MM.1S (cell line): ENCODE results near the gene UNC5C.

Source experiments
- DNase-seq: peaks from one replicate; pipeline ENCODE4 v3.0.0-alpha.2; 2015
- H2AFZ ChIP-seq: fragments of 300-600 bp; sonication (generic); 2 replicates; pipeline ENCODE4 v1.6.0; 2016; ENCODE audit warnings: antibody characterized with exemption, low read length
- H3F3A ChIP-seq: fragments of 300-600 bp; sonication (generic); 2 replicates; pipeline ENCODE4 v1.6.1; 2016; ENCODE audit warnings: mild to moderate bottlenecking, antibody characterized with exemption, low read length, moderate library complexity, mixed read lengths; ENCODE audit not compliant: insufficient read depth
- H3K27ac ChIP-seq: fragments of 300-600 bp; sonication (generic); 2 replicates; pipeline ENCODE4 v1.5.1; 2016; ENCODE audit warnings: mild to moderate bottlenecking, low read length
- H3K27me3 ChIP-seq: fragments of 300-600 bp; sonication (generic); replicated peaks from 2 replicates; pipeline ENCODE4 v1.6.0; 2016; ENCODE audit warnings: low read length; ENCODE audit not compliant: insufficient read depth
- H3K36me3 ChIP-seq: fragments of 300-600 bp; sonication (generic); replicated peaks from 2 replicates; pipeline ENCODE4 v1.6.1; 2016; ENCODE audit warnings: mild to moderate bottlenecking, low read length, mixed read lengths; ENCODE audit not compliant: insufficient read depth
- H3K4me1 ChIP-seq: fragments of 300-600 bp; sonication (generic); 2 replicates; pipeline ENCODE4 v1.6.1; 2016; ENCODE audit warnings: low read length, mixed read lengths
- H3K4me2 ChIP-seq: fragments of 300-600 bp; sonication (generic); 2 replicates; pipeline ENCODE4 v1.6.0; 2016; ENCODE audit warnings: low read depth, low read length
- H3K4me3 ChIP-seq: fragments of 300-600 bp; sonication (generic); 2 replicates; pipeline ENCODE4 v1.5.1; 2016; ENCODE audit warnings: low read length, mixed read lengths
- H3K79me2 ChIP-seq: fragments of 300-600 bp; sonication (generic); 2 replicates; pipeline ENCODE4 v1.6.1; 2016; ENCODE audit warnings: mixed run types, low read length, mixed read lengths
- H3K9ac ChIP-seq: fragments of 300-600 bp; sonication (generic); 2 replicates; pipeline ENCODE4 v1.6.1; 2016; ENCODE audit warnings: low read length, mixed read lengths
- H3K9me2 ChIP-seq: fragments of 300-600 bp; sonication (generic); replicated peaks from 2 replicates; pipeline ENCODE4 v1.6.1; 2016; ENCODE audit warnings: mild to moderate bottlenecking, low read length, mixed read lengths; ENCODE audit not compliant: insufficient read depth
- H3K9me3 ChIP-seq: fragments of 300-600 bp; sonication (generic); replicated peaks from 2 replicates; pipeline ENCODE4 v1.6.1; 2016; ENCODE audit warnings: mild to moderate bottlenecking, low read length, mixed read lengths; ENCODE audit not compliant: insufficient read depth
- H4K20me1 ChIP-seq: fragments of 300-600 bp; sonication (generic); 2 replicates; pipeline ENCODE4 v1.6.1; 2016; ENCODE audit warnings: mild to moderate bottlenecking, low read length, moderate library complexity, mixed read lengths; ENCODE audit not compliant: insufficient read depth
- CTCF ChIP-seq: fragments of 300-600 bp; sonication (generic); IDR thresholded peaks from 2 replicates; pipeline ENCODE4 v1.5.1; 2016; ENCODE audit warnings: antibody characterized with exemption, low read length, mixed read lengths
- EZH2 ChIP-seq: fragments of 300-600 bp; sonication (generic); optimal IDR thresholded peaks from 2 replicates; pipeline ENCODE3; 2017; ENCODE audit warnings: low read depth, mild to moderate bottlenecking, antibody characterized with exemption, low read length, mixed read lengths
- EZH2phosphoT487 ChIP-seq: fragments of 300-600 bp; sonication (generic); IDR thresholded peaks from 2 replicates; pipeline ENCODE4 v1.6.1; 2018; ENCODE audit warnings: antibody characterized with exemption, low read length

UNC5C gene

GRCh38 chr4:95158045-95158444, 390.7 kb downstream of the UNC5C start:
- no peak for DNase-seq
- no peaks in the 10 kb centered on the region for H4K20me1 ChIP-seq
- H2AFZ ChIP-seq = no peak overlapping the region
- no peaks in the 10 kb centered on the region for H3K9me3 ChIP-seq
- no peaks in the 10 kb centered on the region for H3K36me3 ChIP-seq
- H3K4me3 ChIP-seq = no peak overlapping the region
- no peak overlapping the region for H3K4me2 ChIP-seq
- H3K9ac ChIP-seq = no peak overlapping the region
- H3F3A ChIP-seq = no peaks in the 10 kb centered on the region
- H3K9me2 ChIP-seq = no peaks in the 10 kb centered on the region
- no peak overlapping the region for H3K27ac ChIP-seq
- TF ChIP-seq EZH2 (no peak), CTCF (no peak), EZH2phosphoT487 (no peak)
- H3K27me3 ChIP-seq = peaks cover 6% of the 10 kb centered on the region; the same call in 1 of the 2 replicates
- H3K79me2 ChIP-seq = no peaks in the 10 kb centered on the region
- H3K4me1 ChIP-seq = no peaks in the 10 kb centered on the region

- peaks cover 6% of the 10 kb centered on the region; the same call in 1 of the 2 replicates for H3K27me3 ChIP-seq
- H3K9ac ChIP-seq = no peak overlapping the region
- H3K4me3 ChIP-seq = no peak overlapping the region
- H4K20me1 ChIP-seq = no peaks in the 10 kb centered on the region
- H3K4me2 ChIP-seq = no peak overlapping the region
- TF ChIP-seq EZH2phosphoT487 (no peak), CTCF (no peak), EZH2 (no peak)
- no peaks in the 10 kb centered on the region for H3F3A ChIP-seq
- no peak overlapping the region for H2AFZ ChIP-seq
- DNase-seq = no peak
- no peaks in the 10 kb centered on the region for H3K79me2 ChIP-seq
- H3K27ac ChIP-seq = no peak overlapping the region
- no peaks in the 10 kb centered on the region for H3K4me1 ChIP-seq
- no peaks in the 10 kb centered on the region for H3K9me2 ChIP-seq
- no peaks in the 10 kb centered on the region for H3K36me3 ChIP-seq
- no peaks in the 10 kb centered on the region for H3K9me3 ChIP-seq
These were observed 391.2 kb downstream of the UNC5C start for GRCh38 chr4:95157596-95157995.

GRCh38 chr4:95156452-95156765, 392.4 kb downstream of the UNC5C start:
- peaks cover 6% of the 10 kb centered on the region; the same call in 1 of the 2 replicates for H3K27me3 ChIP-seq
- H3K9ac ChIP-seq = no peak overlapping the region
- DNase-seq = no peak
- H3F3A ChIP-seq = no peaks in the 10 kb centered on the region
- H3K36me3 ChIP-seq = no peaks in the 10 kb centered on the region
- H3K4me2 ChIP-seq = no peak overlapping the region
- H3K79me2 ChIP-seq = no peaks in the 10 kb centered on the region
- no peaks in the 10 kb centered on the region for H4K20me1 ChIP-seq
- no peak overlapping the region for H2AFZ ChIP-seq
- no peaks in the 10 kb centered on the region for H3K9me2 ChIP-seq
- TF ChIP-seq EZH2 (no peak), EZH2phosphoT487 (no peak), CTCF (no peak; the same call in 1 of the 2 replicates)
- H3K27ac ChIP-seq = no peak overlapping the region
- H3K4me1 ChIP-seq = no peaks in the 10 kb centered on the region
- no peak overlapping the region for H3K4me3 ChIP-seq
- no peaks in the 10 kb centered on the region for H3K9me3 ChIP-seq
